NCI-H82 (cell line): Measurements from ENCODE around the gene PTPRN2.

Experiments
- DNase-seq: peaks from one replicate; lab custom pipeline; 2025; lab: John Stamatoyannopoulos, UW

The PTPRN2 gene

GRCh38 chr7:158087196-158087595 lies 500.4 kb downstream of the PTPRN2 start:
- no peak for DNase-seq

- DNase-seq: no peak
Observed at GRCh38 chr7:158085741-158086695, 501.6 kb downstream of the PTPRN2 start.

- DNase-seq: no peak
Observed at GRCh38 chr7:158084555-158084954, 503.1 kb downstream of the PTPRN2 start.

GRCh38 chr7:158083526-158084310 lies 503.9 kb downstream of the PTPRN2 start:
- DNase-seq: no peak

- DNase-seq: no peak
Observed at GRCh38 chr7:158082761-158083160, 504.9 kb downstream of the PTPRN2 start.

- no peak for DNase-seq
Observed at GRCh38 chr7:158080899-158081445, 506.7 kb downstream of the PTPRN2 start.

GRCh38 chr7:158077934-158078910 lies 509.4 kb downstream of the PTPRN2 start:
- DNase-seq: no peak

GRCh38 chr7:158077151-158077840 lies 510.3 kb downstream of the PTPRN2 start:
- DNase-seq: no peak

- no peak for DNase-seq
Observed at GRCh38 chr7:158076656-158077055, 511.0 kb downstream of the PTPRN2 start.

- DNase-seq: no peak
Observed at GRCh38 chr7:158076215-158076614, 511.4 kb downstream of the PTPRN2 start.

GRCh38 chr7:158075633-158076001 lies 512.0 kb downstream of the PTPRN2 start:
- no peak for DNase-seq

- no peak for DNase-seq
Observed at GRCh38 chr7:158074896-158075632, 512.6 kb downstream of the PTPRN2 start.

GRCh38 chr7:158073845-158074840 lies 513.5 kb downstream of the PTPRN2 start:
- no peak for DNase-seq

GRCh38 chr7:158072991-158073730 lies 514.5 kb downstream of the PTPRN2 start:
- no peak for DNase-seq

- DNase-seq: no peak
Observed at GRCh38 chr7:158070222-158070920, 517.3 kb downstream of the PTPRN2 start.

- DNase-seq: no peak
Observed at GRCh38 chr7:158068853-158069252, 518.8 kb downstream of the PTPRN2 start.

- no peak for DNase-seq
Observed at GRCh38 chr7:158067931-158068482, 519.6 kb downstream of the PTPRN2 start.
